Measurements from ENCODE around the gene SMLR1. TPM values are rescaled to one million over a fixed set of nuclear protein-coding genes. Genes with fewer than 3 reads are reported as not detected.

SMLR1 gene
- total RNA-seq, 1 experiment from 2014 or later: 0.08 TPM

- Histone ChIP-seq H3K4me1 (ENCODE audit: control insufficient read depth, insufficient read depth, low read length) (no peaks in the 10 kb centered on the region), H3K27ac (ENCODE audit: low read length) (no peak overlapping the region), H3K27me3 (ENCODE audit: control insufficient read depth, insufficient read depth, low read length) (no peaks in the 10 kb centered on the region), H3K4me3 (ENCODE audit: low read depth in 2 of 2, low read length in 2 of 2) (no peak overlapping the region), H3K36me3 (ENCODE audit: control insufficient read depth, insufficient read depth, low read length) (no peaks in the 10 kb centered on the region), H3K9me3 (ENCODE audit: control insufficient read depth, insufficient read depth, low read depth, low read length) (no peaks in the 10 kb centered on the region)
- ATAC-seq (no peak), DNase-seq (ENCODE audit: low read depth, low spot score) (no peak)
- in situ Hi-C loops (cut with HindIII; ENCODE audit: low pct_unique_long_range_greater_than_20kb, low sequenced_read_pairs) (no loop called here), intact Hi-C loops (cut with micrococcal nuclease; ENCODE audit: unreplicated experiment) (no loop called here)
- ChIA-PET POLR2A (no interaction called here), CTCF (no interaction called here)
- TF ChIP-seq TCF7L2 (IDR thresholded peaks at IDR 0.05; ENCODE audit: low read depth, low read length) (no peak), POLR2AphosphoS5 (IDR thresholded peaks at IDR 0.05; ENCODE audit: low read depth, low read length) (no peak), CTCF (IDR thresholded peaks at IDR 0.05) (no peak), SIN3A (IDR thresholded peaks at IDR 0.05; ENCODE audit: borderline replicate concordance, insufficient read depth, low read depth, low read length) (no peak)
- TF ChIP-seq, protein P1, sequence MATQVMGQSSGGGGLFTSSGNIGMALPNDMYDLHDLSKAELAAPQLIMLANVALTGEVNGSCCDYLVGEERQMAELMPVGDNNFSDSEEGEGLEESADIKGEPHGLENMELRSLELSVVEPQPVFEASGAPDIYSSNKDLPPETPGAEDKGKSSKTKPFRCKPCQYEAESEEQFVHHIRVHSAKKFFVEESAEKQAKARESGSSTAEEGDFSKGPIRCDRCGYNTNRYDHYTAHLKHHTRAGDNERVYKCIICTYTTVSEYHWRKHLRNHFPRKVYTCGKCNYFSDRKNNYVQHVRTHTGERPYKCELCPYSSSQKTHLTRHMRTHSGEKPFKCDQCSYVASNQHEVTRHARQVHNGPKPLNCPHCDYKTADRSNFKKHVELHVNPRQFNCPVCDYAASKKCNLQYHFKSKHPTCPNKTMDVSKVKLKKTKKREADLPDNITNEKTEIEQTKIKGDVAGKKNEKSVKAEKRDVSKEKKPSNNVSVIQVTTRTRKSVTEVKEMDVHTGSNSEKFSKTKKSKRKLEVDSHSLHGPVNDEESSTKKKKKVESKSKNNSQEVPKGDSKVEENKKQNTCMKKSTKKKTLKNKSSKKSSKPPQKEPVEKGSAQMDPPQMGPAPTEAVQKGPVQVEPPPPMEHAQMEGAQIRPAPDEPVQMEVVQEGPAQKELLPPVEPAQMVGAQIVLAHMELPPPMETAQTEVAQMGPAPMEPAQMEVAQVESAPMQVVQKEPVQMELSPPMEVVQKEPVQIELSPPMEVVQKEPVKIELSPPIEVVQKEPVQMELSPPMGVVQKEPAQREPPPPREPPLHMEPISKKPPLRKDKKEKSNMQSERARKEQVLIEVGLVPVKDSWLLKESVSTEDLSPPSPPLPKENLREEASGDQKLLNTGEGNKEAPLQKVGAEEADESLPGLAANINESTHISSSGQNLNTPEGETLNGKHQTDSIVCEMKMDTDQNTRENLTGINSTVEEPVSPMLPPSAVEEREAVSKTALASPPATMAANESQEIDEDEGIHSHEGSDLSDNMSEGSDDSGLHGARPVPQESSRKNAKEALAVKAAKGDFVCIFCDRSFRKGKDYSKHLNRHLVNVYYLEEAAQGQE (IDR thresholded peaks at IDR 0.05; ENCODE audit: insufficient read depth in 1 of 2, low read depth in 2 of 2, low read length in 1 of 2): no peak
- BruUV-seq (replicated peaks): no TSS peak
These were observed 23.8 kb downstream of the SMLR1 start for GRCh38 chr6:130851026-130851425.

- Histone ChIP-seq H3K27ac (ENCODE audit: low read length) (no peak overlapping the region), H3K4me1 (ENCODE audit: control insufficient read depth, insufficient read depth, low read length) (0 out of 2 replicates have a peak, but pooled peaks cover 1% of the 10 kb centered on the region), H3K27me3 (ENCODE audit: control insufficient read depth, insufficient read depth, low read length) (no peaks in the 10 kb centered on the region), H3K36me3 (ENCODE audit: control insufficient read depth, insufficient read depth, low read length) (no peaks in the 10 kb centered on the region; the same call in 1 of the 2 replicates), H3K9me3 (ENCODE audit: control insufficient read depth, insufficient read depth, low read depth, low read length) (no peaks in the 10 kb centered on the region), H3K4me3 (ENCODE audit: low read depth in 2 of 2, low read length in 2 of 2) (no peak overlapping the region)
- TF ChIP-seq, protein P1 (IDR thresholded peaks at IDR 0.05; ENCODE audit: insufficient read depth in 1 of 2, low read depth in 2 of 2, low read length in 1 of 2): no peak
- in situ Hi-C loops (cut with HindIII; ENCODE audit: low pct_unique_long_range_greater_than_20kb, low sequenced_read_pairs): no loop called here
- ATAC-seq (no peak), DNase-seq (ENCODE audit: low read depth, low spot score) (no peak)
- intact Hi-C loops (cut with micrococcal nuclease; ENCODE audit: unreplicated experiment): no loop called here
- ChIA-PET POLR2A (no interaction called here), CTCF (no interaction called here)
- BruUV-seq (replicated peaks): no TSS peak
These were observed 25.8 kb downstream of the SMLR1 start for GRCh38 chr6:130852844-130853554.

Measured in Panc1 (cell line).